Ishikawa (cell line): ENCODE data around the gene CD207.

ENCODE experiments used
- EP300 ChIP-seq: IDR thresholded peaks from 2 replicates; pipeline ENCODE4 v1.6.1; 2012; ENCODE audit warnings: borderline replicate concordance
- TF ChIP-seq, protein P1 (sequence below): IDR thresholded peaks from 2 replicates; pipeline ENCODE4 v1.6.1; 2012

DNA sequence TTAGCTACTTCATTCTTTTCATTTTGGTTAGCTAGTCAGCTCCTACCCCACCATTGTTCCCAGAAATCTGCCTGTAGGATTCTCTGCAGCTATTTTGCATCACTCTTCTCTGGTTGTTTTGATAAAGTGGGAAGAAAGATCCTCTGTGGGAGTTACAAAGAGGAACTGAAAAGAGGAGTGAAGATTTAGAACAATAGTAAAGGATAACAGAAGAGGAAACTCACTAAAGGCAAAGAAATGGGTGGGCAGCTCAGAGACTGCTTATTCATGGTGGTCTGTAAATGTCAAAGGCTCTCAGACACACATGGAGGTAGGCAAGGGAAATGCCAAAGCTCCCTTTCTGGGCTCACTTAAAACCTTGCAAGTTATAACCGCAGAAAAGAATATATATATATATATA, 17.2 kb upstream of the CD207 start:
- TF ChIP-seq, protein P1, sequence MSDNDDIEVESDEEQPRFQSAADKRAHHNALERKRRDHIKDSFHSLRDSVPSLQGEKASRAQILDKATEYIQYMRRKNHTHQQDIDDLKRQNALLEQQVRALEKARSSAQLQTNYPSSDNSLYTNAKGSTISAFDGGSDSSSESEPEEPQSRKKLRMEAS = no peak
- TF ChIP-seq EP300 = no peak
